ENCODE measurements around the gene DIPK1A.

GRCh38 chr1:92826792-92827191 lies 134.5 kb downstream of the DIPK1A start:
- TF ChIP-seq ZNF274 (IDR thresholded peaks at IDR 0.05; ENCODE audit: low read depth, low read length) (no peak), SUZ12 (IDR thresholded peaks at IDR 0.05; ENCODE audit: extremely low read depth, insufficient read depth, insufficient read length) (no peak)
